GM18870 (cell line): ENCODE measurements around the gene PPAT.
"Not testable (repeated sequence)": the region's sequence is repeated elsewhere in the genome, so short reads cannot be mapped to it uniquely, and the experiment has no call there.

Experiments
- ATAC-seq: cut with Tn5 transposase; IDR thresholded peaks from one replicate; pipeline ENCODE4 v1.9.1; 2021; ENCODE audit warnings: moderate library complexity; ENCODE audit not compliant: unreplicated experiment

Gene PPAT

DNA sequence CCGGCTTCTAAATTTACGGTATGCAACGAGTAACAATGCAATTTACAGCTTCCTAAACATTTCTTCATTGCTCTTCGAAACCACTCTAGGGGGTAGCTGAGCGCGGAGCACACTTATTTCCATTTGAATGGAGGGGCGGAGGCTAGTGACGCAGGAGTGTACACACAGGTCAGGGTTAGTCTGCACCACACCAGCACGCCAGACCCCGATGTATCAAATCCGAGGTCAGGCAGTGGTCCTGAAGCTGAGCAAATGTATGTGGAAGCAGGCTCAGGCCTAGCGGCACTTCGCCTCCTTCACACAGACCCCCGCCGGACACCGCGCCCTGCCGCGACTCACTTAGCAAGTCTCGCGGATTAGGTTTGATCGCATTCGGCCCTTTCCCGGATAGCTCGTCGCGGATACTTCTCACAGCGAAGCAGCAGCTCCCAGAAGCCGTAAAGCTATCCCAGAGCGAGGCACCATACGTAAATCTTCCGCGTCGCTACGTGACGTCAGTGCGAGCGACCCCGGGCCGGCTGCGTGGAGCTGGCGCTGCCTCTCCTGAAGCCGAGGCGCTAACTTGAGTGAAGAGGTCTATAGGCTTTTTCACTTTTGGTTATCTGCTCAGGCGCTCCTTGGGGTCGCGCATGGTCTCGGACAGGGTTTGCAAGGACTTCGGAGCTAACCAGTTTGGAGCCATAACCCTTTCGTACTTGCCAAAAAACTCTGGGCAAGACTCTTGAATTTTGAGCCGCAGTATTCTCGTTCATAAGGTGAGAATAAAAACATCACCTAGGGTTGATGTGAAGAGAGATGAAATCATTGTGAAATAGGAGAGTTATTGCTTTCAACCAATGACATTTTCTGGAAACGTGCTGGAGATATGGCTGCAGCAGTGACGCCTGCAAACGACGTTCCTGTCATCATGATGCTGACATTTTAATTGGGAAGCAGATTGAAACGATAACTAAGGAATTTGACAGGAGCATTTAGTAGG, 48.1 kb downstream of the PPAT start, which contains the start of gene AASDH:
Gene AASDH (minus strand): TSS at position 469 of the 979 bp plus-strand sequence. CDS start 3,192 bp downstream, outside the sequence.
- peak; percentile 92 for ATAC-seq

DNA sequence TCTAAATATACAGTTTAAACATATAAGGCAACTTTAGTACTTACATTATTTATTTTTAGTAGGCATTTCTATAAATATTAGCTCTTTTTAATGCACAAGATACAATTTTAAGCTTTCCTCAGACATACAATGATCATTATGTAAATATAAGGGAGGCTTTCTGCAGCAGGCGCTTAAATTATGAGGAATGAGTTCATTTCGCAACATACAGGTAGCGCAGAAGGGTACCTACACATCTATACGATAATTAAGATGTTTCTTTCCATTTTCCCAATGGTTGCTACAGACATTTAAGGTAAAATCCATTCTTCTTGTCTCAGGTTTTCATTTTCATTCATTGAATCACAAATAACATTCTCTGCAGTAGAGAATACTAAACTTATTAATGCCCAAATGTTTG, 49.3 kb downstream of the PPAT start:
- ATAC-seq, result no peak

DNA sequence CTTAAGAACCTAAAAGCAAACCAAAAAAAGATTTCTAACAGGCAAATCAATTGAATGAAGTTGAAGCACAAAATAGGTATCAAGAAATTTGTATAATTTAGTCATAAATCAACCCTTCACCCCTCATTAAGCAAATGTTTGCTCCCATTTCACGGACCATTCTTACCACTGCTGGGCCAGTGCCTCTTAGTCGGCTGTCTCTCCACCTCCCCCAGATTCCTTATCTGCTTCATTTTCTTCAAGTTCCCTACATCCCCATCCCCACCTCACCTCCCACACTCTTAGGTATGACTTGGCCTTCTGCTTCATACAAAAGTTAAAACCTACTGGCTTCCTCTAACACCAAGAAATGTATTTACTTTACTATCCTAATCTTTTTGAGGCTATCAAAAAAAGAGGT, 60.0 kb downstream of the PPAT start:
- ATAC-seq, result no peak

DNA sequence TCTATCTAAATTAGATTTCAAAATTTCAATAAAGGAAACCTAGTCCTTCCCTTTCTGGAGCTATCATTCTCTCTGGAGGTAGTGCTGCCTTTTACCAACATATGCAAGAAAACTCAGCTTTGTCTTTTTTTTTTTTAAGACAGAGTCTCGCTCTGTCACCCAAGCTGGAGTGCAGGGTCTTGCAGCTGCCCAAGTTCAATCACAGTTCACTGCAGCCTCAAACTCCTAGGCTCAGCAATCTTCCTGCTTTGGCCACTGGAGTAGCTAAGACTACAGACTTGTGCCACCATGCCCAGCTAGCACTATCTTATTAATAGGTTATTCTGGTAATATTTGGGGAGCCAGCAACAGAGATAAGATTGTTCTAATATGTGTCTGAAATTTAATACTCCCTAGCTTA, 60.5 kb downstream of the PPAT start:
- no peak for ATAC-seq

DNA sequence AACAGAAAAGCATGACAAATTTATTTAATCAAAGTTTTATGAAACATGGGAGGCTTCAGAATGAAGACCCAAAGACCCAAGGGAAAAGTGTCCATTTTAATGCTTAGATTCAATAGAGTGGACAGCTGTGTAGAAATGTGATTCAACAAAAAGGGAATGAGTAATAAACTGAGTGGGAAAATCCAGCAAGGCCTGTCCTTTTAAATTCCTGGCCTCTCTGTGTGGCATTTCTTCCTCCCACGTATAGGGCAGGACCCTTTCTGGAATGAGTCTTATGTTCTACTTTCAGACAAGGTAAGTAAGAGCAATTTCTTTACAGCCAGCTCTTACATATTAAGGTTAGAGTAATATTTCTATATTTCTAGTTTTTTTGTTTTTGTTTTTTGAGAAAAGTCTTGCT, 62.6 kb downstream of the PPAT start:
- ATAC-seq, result no peak

DNA sequence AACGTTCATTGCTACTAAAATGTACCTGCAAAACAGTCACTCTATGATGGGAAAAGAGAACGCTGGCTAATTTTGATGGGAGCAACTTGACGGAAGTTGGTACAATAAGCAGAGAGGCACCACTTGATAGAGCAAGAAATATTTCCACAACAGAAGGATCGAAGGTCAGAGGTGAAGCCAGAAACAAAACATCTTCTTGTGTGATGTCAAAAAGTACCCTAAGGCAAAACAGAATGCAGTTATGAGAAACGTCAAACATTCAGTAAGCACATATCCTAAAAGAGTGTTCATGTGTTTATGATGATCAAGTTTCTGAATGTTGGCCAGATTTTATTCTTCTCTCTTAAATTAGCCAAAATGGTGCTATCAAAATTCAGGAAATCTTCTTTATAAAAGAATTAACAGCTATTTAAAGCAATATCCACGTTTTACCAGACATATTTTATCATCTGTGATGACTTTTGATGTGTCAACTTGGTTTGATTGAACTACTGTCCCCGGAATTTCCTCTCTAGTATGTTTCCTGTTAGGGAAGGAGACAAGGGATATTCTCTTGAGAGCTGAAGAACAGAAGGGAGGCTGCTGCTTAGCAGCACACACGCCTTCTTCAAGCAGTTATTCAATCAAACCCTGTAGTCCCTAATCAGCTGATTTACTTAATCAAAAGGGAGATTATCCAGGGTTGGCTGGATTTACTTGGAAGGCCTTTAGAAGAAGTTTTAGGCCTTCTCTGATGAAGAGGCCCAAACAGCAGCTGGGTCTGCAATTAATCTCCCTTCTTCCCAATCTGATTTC, 63.8 kb downstream of the PPAT start:
- ATAC-seq, result no peak

DNA sequence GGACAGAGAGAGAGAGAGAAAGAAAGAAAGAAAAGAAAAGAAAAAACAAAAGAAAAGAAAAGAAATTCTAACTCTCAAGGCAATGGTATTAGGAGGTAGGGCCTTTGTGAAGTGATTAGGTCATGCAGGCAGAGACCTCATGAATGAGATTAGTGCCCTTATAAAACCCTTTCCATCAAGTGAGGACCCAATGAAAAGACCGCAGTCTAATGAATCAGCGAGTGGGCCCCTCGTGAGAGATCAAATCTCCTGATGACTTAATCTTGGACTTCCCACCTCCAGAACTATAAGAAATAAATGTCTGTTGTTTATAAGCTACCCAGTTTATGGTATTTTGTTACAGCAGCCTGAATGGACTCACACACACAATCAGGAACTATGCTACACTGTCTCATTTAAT, 65.0 kb downstream of the PPAT start:
- ATAC-seq, result no peak

DNA sequence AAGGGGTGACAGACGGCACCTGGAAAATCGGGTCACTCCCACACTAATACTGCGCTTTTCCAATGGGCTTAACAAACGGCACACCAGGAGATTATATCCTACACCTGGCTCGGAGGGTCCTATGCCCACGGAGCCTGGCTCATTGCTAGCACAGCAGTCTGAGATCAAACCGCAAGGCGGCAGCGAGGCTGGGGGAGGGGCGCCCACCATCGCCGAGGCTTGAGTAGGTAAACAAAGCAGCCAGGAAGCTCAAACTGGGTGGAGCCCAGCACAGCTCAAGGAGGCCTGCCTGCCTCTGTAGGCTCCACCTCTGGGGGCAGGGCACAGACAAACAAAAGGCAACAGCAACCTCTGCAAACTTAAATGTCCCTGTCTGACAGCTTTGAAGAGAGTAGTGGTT, 72.4 kb downstream of the PPAT start:
- not testable (repeated sequence) for ATAC-seq

DNA sequence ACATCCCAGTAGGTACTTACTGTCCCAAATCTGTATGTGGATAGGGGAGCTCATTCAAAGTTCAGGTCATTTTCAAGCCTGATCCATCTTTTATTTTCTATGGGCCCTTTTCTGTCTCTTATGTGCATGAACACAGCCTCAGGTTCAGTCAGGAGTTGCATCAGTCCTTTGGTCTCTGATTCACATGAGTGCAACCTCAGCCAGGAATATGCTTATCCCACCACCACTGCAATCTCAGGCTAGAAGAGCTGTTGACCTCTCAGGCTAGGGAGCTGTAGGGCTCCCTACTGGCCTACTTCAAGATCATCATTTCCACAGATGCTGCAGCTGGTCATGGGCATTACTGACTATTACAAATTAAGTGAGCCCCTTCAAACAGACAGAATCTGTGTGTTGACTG, 75.3 kb downstream of the PPAT start:
- no peak for ATAC-seq

DNA sequence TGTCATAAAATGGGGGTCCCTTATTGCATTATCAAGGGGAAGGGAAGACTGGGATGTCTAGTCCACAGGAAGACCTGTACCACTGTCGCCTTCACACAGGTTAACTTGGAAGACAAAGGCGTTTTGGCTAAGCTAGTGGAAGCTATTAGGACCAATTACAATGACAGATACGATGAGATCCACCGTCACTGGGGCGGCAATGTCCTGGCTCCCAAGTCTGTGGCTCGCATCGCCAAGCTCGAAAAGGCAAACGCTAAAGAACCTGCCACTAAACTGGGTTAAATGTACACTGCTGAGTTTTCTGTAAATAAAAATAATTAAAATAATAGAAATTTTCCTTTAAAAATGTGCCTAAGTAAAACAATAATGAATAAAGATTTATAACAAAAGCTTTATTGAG, 78.8 kb downstream of the PPAT start:
- ATAC-seq, result no peak

DNA sequence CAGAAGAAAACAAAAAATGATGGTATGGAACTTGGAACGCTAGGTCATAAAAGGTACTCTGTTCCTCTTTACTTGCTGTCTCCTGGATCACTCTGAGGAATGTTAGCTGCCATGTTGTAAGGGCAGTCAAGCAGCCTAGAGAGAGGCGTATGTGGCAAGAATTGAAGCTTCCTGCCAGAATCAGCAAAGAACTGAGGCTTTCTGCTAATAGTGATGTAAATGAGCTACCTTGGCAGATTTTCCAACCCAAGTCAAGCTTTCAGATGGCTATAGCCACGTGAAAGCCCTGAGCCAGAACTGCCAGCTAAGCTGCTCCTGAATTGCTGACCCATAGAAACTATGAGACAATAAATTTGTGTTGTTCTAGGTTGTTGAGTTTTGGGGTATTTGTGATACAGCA, 86.8 kb downstream of the PPAT start:
- ATAC-seq, result no peak

DNA sequence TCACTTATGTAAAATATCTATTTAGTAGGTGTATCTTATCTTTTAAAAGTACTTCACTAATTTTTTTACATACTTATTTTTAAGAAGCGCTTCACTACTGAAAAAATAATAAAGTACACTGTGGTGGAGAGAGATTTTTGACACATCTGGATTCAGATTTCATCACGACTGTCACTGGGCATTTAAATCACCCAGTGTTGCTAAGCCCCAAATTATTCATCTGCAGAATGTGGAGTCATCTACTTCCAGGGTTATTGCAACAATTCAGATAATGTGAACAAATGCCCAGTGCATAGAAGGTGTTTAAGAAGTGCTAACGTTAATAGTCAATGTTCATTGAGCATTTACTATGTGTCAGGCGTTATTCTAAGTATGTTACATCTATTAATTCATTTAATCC, 90.0 kb downstream of the PPAT start:
- no peak for ATAC-seq
